HG03045 (cell line): ENCODE results near the gene FDX2.
"Not testable (repeated sequence)": the region's sequence is repeated elsewhere in the genome, so short reads cannot be mapped to it uniquely, and the experiment has no call there.

Experiments used
- ATAC-seq: cut with Tn5 transposase; IDR thresholded peaks from one replicate; pipeline ENCODE4 v1.9.1; 2021; ENCODE audit warnings: mild to moderate bottlenecking, moderate library complexity; ENCODE audit not compliant: unreplicated experiment

FDX2 gene

DNA sequence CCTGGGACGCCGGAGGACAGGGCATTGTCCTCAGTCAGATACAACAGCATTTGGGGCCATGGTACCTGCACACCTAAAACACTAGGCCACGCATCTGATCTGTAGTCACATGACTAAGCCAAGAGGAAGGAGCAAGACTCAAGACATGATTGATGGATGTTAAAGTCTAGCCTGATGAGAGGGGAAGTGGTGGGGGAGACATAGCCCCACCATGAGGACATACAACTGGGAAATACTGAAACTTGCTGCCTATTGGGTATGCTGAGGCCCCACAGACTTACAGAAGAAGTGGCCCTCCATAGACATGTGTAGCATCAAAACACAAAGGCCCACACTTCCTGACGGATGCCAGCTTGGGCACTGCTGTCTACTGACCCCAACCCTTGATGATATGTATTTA is 30.4 kb downstream of the FDX2 start:
- ATAC-seq = no peak

- ATAC-seq = no peak
Measured at GRCh38 chr19:10284960-10285278, 30.9 kb downstream of the FDX2 start.

GRCh38 chr19:10284065-10284959 is 31.5 kb downstream of the FDX2 start:
- ATAC-seq = no peak

GRCh38 chr19:10283301-10284064 is 32.3 kb downstream of the FDX2 start:
- no peak for ATAC-seq

- ATAC-seq = not testable (repeated sequence)
Measured at GRCh38 chr19:10282043-10282442, 33.8 kb downstream of the FDX2 start.

GRCh38 chr19:10279737-10280442 is 35.9 kb downstream of the FDX2 start:
- no peak for ATAC-seq

GRCh38 chr19:10278935-10279334 is 36.9 kb downstream of the FDX2 start:
- ATAC-seq = no peak

DNA sequence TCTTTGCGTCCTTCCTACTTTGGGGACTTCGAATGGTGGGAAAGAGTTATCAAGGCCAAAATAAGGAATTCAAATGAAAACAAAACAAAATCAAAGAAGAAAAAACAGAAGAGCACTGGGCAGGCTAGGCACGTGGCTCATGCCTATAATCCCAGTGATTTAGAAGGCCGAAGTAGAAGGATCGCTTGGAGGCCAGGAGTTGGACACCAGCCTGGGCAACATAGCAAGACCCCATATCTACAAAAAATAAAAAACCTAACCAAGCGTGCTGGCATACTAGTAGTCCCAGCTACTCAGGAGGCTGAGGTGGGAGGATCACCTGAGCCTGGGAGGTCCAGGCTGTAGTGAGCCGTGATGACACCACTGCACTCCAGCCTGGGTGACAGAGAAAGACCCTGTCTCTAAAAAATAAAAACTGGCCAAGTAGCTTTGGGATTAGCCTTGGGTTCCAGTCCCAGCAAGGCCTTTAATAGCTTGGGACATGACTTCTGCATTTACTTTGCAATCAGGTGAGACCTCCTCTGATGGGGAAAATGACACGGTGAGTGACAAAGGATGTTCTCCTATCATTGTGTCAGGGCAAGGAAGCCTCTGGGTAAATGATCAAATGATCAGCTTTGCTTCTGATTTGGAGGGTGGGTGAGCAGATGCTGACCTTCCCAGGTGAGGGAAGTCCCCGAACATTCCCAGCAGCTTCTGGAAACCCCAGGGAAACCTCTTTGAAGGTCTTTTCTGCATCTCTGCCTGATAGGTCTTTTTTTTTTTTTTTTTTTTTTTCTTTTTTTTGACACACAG is 37.8 kb downstream of the FDX2 start:
- no peak for ATAC-seq

GRCh38 chr19:10274589-10274988 is 41.2 kb downstream of the FDX2 start:
- ATAC-seq = no peak

DNA sequence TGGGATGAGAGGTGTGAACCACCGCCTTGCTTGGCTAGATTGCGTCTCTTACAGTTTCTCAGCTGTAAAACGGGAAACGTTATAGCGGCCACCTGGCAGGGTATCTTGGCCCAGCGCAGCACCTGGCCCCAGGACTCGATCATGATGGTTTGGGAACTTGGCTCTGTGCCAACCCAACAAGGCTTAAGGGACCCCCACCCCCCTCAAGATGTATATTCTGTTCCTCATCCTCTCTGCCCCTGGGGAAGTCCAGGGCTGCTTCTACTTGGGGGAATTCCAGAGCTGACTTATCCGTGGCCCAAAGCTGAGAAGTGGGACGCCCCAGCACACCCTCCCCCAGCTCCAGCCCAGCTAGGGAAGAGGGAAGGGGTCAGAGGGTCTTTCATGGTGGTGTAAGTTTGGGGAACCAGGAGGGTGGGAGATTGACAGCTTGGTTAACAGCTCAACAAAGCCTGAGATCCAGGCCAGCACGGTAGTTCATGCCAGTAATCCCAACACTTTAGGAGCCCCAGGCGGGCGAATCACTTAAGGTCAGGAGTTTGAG is 44.2 kb downstream of the FDX2 start:
- ATAC-seq = peak; percentile 15

DNA sequence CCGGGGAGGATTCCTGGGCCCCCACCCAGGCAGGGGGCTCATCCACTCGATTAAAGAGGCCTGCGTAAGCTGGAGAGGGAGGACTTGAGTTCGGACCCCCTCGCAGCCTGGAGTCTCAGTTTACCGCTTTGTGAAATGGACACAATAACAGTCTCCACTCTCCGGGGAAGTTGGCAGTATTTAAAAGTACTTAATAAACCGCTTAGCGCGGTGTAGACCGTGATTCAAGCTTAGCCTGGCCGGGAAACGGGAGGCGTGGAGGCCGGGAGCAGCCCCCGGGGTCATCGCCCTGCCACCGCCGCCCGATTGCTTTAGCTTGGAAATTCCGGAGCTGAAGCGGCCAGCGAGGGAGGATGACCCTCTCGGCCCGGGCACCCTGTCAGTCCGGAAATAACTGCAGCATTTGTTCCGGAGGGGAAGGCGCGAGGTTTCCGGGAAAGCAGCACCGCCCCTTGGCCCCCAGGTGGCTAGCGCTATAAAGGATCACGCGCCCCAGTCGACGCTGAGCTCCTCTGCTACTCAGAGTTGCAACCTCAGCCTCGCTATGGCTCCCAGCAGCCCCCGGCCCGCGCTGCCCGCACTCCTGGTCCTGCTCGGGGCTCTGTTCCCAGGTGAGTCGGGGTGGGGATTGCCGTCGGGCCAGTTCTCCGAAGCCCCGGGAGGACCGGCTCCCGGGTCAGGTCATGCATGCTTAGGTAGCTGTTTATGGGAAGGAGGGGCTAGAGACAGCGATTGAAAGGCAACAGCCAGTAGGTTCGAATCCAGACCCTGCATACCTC is 45.0 kb downstream of the FDX2 start, which contains the start of gene ICAM1:
ICAM1 (plus strand) TSS at position 505 of the 779 bp plus-strand sequence; CDS start at position 545, 40 bp downstream.
- peak; percentile 50 for ATAC-seq

GRCh38 chr19:10270180-10270615 is 45.6 kb downstream of the FDX2 start:
- ATAC-seq = no peak

GRCh38 chr19:10269333-10270179 is 46.3 kb downstream of the FDX2 start:
- ATAC-seq = peak; percentile 32

- ATAC-seq = no peak
Measured at GRCh38 chr19:10268071-10268470, 47.7 kb downstream of the FDX2 start.

DNA sequence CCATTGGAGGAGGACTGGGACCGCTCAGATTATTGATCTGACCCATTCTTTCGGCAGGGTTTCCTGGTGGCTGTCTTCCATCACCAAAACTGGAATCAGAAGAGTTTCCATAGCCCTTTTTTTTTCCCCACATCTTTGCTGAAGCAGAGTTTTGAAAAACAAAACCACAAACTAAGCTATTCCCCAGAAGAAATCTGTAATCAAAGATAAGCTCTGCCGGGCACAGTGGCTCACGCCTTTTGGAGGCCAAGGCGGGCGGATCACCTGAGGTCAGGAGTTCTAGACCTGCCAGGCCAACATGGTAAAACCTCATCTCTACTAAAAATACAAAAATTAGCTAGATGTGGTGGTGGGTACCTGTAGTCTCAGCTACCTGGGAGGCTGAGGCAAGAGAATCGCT is 49.1 kb downstream of the FDX2 start:
- ATAC-seq = no peak

DNA sequence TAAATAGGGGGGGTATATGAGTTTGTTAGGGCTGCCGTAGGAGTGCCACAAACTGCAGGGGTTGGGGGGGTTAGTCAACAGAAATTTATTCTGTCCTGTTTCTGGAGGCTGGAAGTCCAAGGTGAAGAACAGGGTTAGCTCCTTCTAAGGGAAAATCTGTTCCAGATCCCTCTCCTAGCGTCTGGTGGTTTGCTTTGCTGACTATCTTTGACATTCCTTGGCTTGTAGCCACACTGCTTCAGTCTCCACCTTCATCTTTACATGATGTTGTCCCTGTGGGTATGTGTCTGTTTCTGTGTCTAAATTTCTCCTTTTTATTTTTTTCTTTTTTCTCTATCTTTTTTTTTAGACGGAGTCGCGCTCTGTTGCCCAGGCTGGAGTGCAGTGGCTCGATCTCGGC is 53.0 kb downstream of the FDX2 start:
- ATAC-seq = no peak

DNA sequence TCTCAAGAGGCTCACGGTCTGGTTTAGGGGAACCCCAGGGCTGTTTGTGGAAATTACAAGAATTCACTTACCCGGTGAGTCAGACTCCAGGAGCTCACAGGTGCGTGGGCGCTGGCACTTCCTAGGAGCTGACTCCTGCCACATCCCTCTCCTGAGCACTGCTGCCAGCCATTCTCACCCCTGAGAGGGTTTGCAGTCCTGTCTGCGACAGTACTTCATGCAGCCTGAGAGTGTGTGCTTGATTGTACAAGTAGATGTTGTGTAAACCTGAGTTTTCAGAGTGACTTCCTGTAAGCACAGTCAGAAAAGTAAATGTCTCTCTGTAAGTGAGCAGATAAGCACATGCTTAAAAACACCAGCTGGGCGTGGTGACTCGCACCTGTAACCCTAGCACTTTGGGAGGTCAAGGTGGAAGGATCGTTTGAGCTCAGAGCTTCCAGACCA is 55.7 kb downstream of the FDX2 start:
- no peak for ATAC-seq
